HG03354 (cell line): ENCODE data around the gene IL10.
"Not testable (repeated sequence)": the region's sequence is repeated elsewhere in the genome, so short reads cannot be mapped to it uniquely, and the experiment has no call there.

Experiments used
- ATAC-seq: cut with Tn5 transposase; IDR thresholded peaks from one replicate; pipeline ENCODE4 v1.9.1; 2021; ENCODE audit warnings: mild to moderate bottlenecking; ENCODE audit not compliant: unreplicated experiment, poor library complexity, severe bottlenecking

Gene IL10

GRCh38 chr1:206794294-206794908 is 22.1 kb upstream of the IL10 start:
- no peak for ATAC-seq

GRCh38 chr1:206793620-206794019 is 21.3 kb upstream of the IL10 start:
- no peak for ATAC-seq

GRCh38 chr1:206792939-206793607 is 20.8 kb upstream of the IL10 start:
- ATAC-seq, result peak; percentile 58

GRCh38 chr1:206790502-206791250 is 18.4 kb upstream of the IL10 start:
- ATAC-seq, result peak; percentile 42

- ATAC-seq, result no peak
These were observed 16.3 kb upstream of the IL10 start for GRCh38 chr1:206788487-206789050.

- no peak for ATAC-seq
These were observed 15.6 kb upstream of the IL10 start for GRCh38 chr1:206787891-206788290.

GRCh38 chr1:206786212-206786886 is 14.1 kb upstream of the IL10 start:
- ATAC-seq, result no peak

GRCh38 chr1:206785182-206785765 is 13.0 kb upstream of the IL10 start:
- no peak for ATAC-seq

GRCh38 chr1:206784471-206784903 is 12.2 kb upstream of the IL10 start:
- peak; percentile 61 for ATAC-seq

- no peak for ATAC-seq
These were observed 11.2 kb upstream of the IL10 start for GRCh38 chr1:206783506-206783905.

- ATAC-seq, result peak; percentile 65
These were observed 10.2 kb upstream of the IL10 start for GRCh38 chr1:206782448-206782847.

- no peak for ATAC-seq
These were observed 7.3 kb upstream of the IL10 start for GRCh38 chr1:206779638-206780037.

- not testable (repeated sequence) for ATAC-seq
These were observed 6.6 kb upstream of the IL10 start for GRCh38 chr1:206778911-206779310.

GRCh38 chr1:206778031-206778430 is 5.7 kb upstream of the IL10 start:
- no peak for ATAC-seq

- no peak for ATAC-seq
These were observed 3.9 kb upstream of the IL10 start for GRCh38 chr1:206776229-206776628.

- no peak for ATAC-seq
These were observed 1.8 kb upstream of the IL10 start for GRCh38 chr1:206774093-206774492.

GRCh38 chr1:206771338-206771692 is 979 bp downstream of the IL10 start:
- no peak for ATAC-seq

GRCh38 chr1:206770531-206771337 is 1.6 kb downstream of the IL10 start, which contains the start of gene IL19:
Gene IL19, plus strand, starts transcription at chr1:206770773. Its CDS starts 65,890 bp downstream, at chr1:206836663.
- peak; percentile 35 for ATAC-seq

GRCh38 chr1:206769304-206769731 is 3.0 kb downstream of the IL10 start:
- ATAC-seq, result peak; percentile 64
